GM12878 (cell line): Measurements from ENCODE around the gene PSIP1. TPM values are rescaled to one million over a fixed set of nuclear protein-coding genes. Genes with fewer than 3 reads are reported as not detected.

Experiments
- ATAC-seq: fragments of 200-7000 bp; cut with Tn5 transposase; 3 replicates; pipeline ENCODE4 v1.9.1; 2020; ENCODE audit warnings: mild to moderate bottlenecking, moderate library complexity
- BruUV-seq: library from RNA; stranded (reverse); fragments of 400-500 nt; replicated peaks from 2 replicates; lab custom pipeline; 2021; lab: Mats Ljungman, UMichigan
- CTCF ChIA-PET: fragments of 300-600 bp; sonication (Branson Sonifier 250); formaldehyde crosslinking; extraction: SDS; loops from one replicate; lab custom pipeline; 2021; ENCODE audit warnings: inconsistent platforms; lab: Yijun Ruan, JAX
- POLR2A ChIA-PET: fragments of 350-600 bp; formaldehyde crosslinking; extraction: SDS; loops from one replicate; lab custom pipeline; 2021; ENCODE audit warnings: inconsistent platforms; lab: Charles Lee
- RAD21 ChIA-PET: fragments of 300-600 bp; sonication (Branson Sonifier 250); formaldehyde crosslinking; loops from one replicate; lab custom pipeline; 2023; ENCODE audit warnings: antibody characterized with exemption; ENCODE audit not compliant: unreplicated experiment; lab: Charles Lee
- SMC1A ChIA-PET: fragments of 300-600 bp; sonication (Branson Sonifier 250); formaldehyde crosslinking; loops from one replicate; lab custom pipeline; 2023; ENCODE audit not compliant: unreplicated experiment, uncharacterized antibody; lab: Charles Lee
- DNase-seq: peaks from one replicate; pipeline ENCODE4 v3.0.0-alpha.2; 2011; ENCODE audit warnings: low read depth, low spot score
- FAIRE-seq: peaks from 3 replicates; lab custom pipeline; 2011; peaks lifted over from hg19 to GRCh38; lab: Jason Lieb, UNC
- H2AFZ ChIP-seq: 2 replicates; pipeline ENCODE4 v1.6.0; 2011; ENCODE audit warnings: low read depth, low read length, control low read depth; ENCODE audit not compliant: control insufficient read depth
- H3K27ac ChIP-seq: 2 replicates; pipeline ENCODE4 v1.5.1; 2011; ENCODE audit warnings: control low read depth; ENCODE audit not compliant: control insufficient read depth, insufficient read depth
- H3K27me3 ChIP-seq, 2 experiments: replicated peaks in 1 of 2; 2 replicates each; pipeline versions ENCODE4 v1.6.0 to v1.6.1; 2011; ENCODE audit warnings: low read length in 1 of 2; ENCODE audit not compliant: control insufficient read depth in 2 of 2, insufficient read depth in 2 of 2
- H3K36me3 ChIP-seq, 2 experiments: 2 replicates each; pipeline ENCODE4 v1.5.1; 2011; ENCODE audit warnings: low read length in 1 of 2; ENCODE audit not compliant: control insufficient read depth in 2 of 2, insufficient read depth in 2 of 2
- H3K4me1 ChIP-seq: 2 replicates; pipeline ENCODE4 v1.6.1; 2011; ENCODE audit warnings: mild to moderate bottlenecking, low read length, moderate library complexity, mixed read lengths; ENCODE audit not compliant: control insufficient read depth, insufficient read depth
- H3K4me2 ChIP-seq: 2 replicates; pipeline ENCODE4 v1.6.0; 2011; ENCODE audit warnings: control low read depth; ENCODE audit not compliant: control insufficient read depth, insufficient read depth
- H3K4me3 ChIP-seq: fragments of 200-600 bp; sonication (generic); 2 replicates; pipeline ENCODE4 v1.5.1; 2016
- H3K79me2 ChIP-seq: 2 replicates; pipeline ENCODE4 v1.6.0; 2011; ENCODE audit warnings: low read length; ENCODE audit not compliant: control insufficient read depth, insufficient read depth
- H3K9ac ChIP-seq: 2 replicates; pipeline ENCODE4 v1.8.0; 2011; ENCODE audit warnings: low read length, control low read depth, mixed read lengths; ENCODE audit not compliant: control insufficient read depth, insufficient read depth
- H3K9me3 ChIP-seq: replicated peaks from 3 replicates; pipeline ENCODE4 v1.5.1; 2011; ENCODE audit warnings: mild to moderate bottlenecking, low read length; ENCODE audit not compliant: control insufficient read depth, insufficient read depth
- H4K20me1 ChIP-seq: 2 replicates; pipeline ENCODE4 v1.6.0; 2011; ENCODE audit not compliant: control insufficient read depth, insufficient read depth
- CBFB ChIP-seq: IDR thresholded peaks from 2 replicates; pipeline ENCODE4 v1.6.1; 2016; ENCODE audit warnings: antibody characterized with exemption, low read depth
- EED ChIP-seq: sonication (generic); IDR thresholded peaks from 2 replicates; pipeline ENCODE4 v1.6.1; 2016; ENCODE audit warnings: antibody characterized with exemption, low read depth
- EZH2 ChIP-seq: IDR thresholded peaks from 2 replicates; pipeline ENCODE4 v1.6.1; 2012; ENCODE audit warnings: low read depth, mild to moderate bottlenecking, control low read depth, inconsistent platforms, low read length, borderline replicate concordance; ENCODE audit not compliant: control insufficient read depth
- IRF5 ChIP-seq: fragments of 450-650 bp; IDR thresholded peaks from 2 replicates; pipeline ENCODE4 v1.6.1; 2017; ENCODE audit warnings: borderline replicate concordance
- KLF5 ChIP-seq: fragments of 450-650 bp; IDR thresholded peaks from 2 replicates; pipeline ENCODE4 v1.6.1; 2014; ENCODE audit warnings: mild to moderate bottlenecking; ENCODE audit not compliant: partially characterized antibody
- MYB ChIP-seq: fragments of 150-350 bp; IDR thresholded peaks from 2 replicates; pipeline ENCODE4 v1.6.1; 2014; ENCODE audit warnings: mild to moderate bottlenecking, low read depth, low read length, borderline replicate concordance
- NRF1 ChIP-seq: conservative IDR thresholded peaks from 2 replicates; pipeline ENCODE4 v1.6.1; 2011; ENCODE audit warnings: mild to moderate bottlenecking, low read depth, low read length, improper control_type of control experiment
- SMAD1 ChIP-seq: fragments of 450-650 bp; IDR thresholded peaks from 2 replicates; pipeline ENCODE4 v1.6.1; 2018; ENCODE audit warnings: mild to moderate bottlenecking, low read depth; ENCODE audit not compliant: partially characterized antibody
- SUZ12 ChIP-seq: fragments of 200-600 bp; sonication (generic); IDR thresholded peaks from one replicate; pipeline ENCODE4 v1.6.1; 2018; ENCODE audit warnings: antibody characterized with exemption, mild to moderate bottlenecking; ENCODE audit not compliant: unreplicated experiment
- TCF3 ChIP-seq: IDR thresholded peaks from 2 replicates; pipeline ENCODE4 v1.6.1; 2012; ENCODE audit warnings: low read depth, mild to moderate bottlenecking, low read length, borderline replicate concordance; ENCODE audit not compliant: insufficient read depth
- ZBTB33 ChIP-seq: fragments of 450-650 bp; IDR thresholded peaks from 2 replicates; pipeline ENCODE4 v1.6.1; 2017; ENCODE audit warnings: mild to moderate bottlenecking
- ZZZ3 ChIP-seq: IDR thresholded peaks from 2 replicates; pipeline ENCODE4 v1.6.1; 2011; ENCODE audit warnings: low read depth; ENCODE audit not compliant: control insufficient read depth, insufficient read length
- WGBS: methylation state at CpG from one replicate; pipeline ENCODE4 v1.1.6; 2016; ENCODE audit warnings: low lambda C conversion rate; ENCODE audit not compliant: insufficient replicate concordance, insufficient coverage; ENCODE audit errors: missing lambda C conversion rate; 5-methylcytosine and 5-hydroxymethylcytosine counted together
- in situ Hi-C: fragments of 300-500 bp; cut with MboI; formaldehyde crosslinking; loops from 9 replicates; pipeline ENCODE4 v1.14.3; 2018; ENCODE audit warnings: mixed read lengths
- intact Hi-C: fragments of 100-400 bp; cut with micrococcal nuclease; formaldehyde crosslinking; loops from one replicate; pipeline ENCODE4 v1.14.2; 2022; ENCODE audit not compliant: unreplicated experiment
- polyA plus RNA-seq, 11 experiments: library from polyadenylated mRNA; depleted of rRNA in 4 of 11; unstranded in 6 of 11; stranded (reverse) in 5 of 11; fragments of >200 nt; fragmentation: Nextera tagmentation in 4 of 11; fragmentation: Illumina TruSeq in 1 of 11; extraction: Ambion mirVana in 4 of 11; extraction: Trizol in 1 of 11; gene quantifications; 1 replicate in 1 of 11; 2 replicates in 10 of 11; pipeline versions ENCODE4 v1.2.1 to v1.2.3, GENCODE V29; 2011 to 2016; ENCODE audit warnings: inconsistent platforms in 2 of 11, missing spikeins in 2 of 11, low read depth in 1 of 11
- total RNA-seq, 4 experiments: library from RNA; depleted of rRNA in 3 of 4; stranded (reverse); fragments of >200 nt in 3 of 4; fragmentation: Illumina TruSeq in 1 of 4; extraction: Trizol in 1 of 4; gene quantifications; 2 replicates each; pipeline versions ENCODE4 v1.2.1 to v1.2.3, GENCODE V29; 2013 to 2021
- TF ChIP-seq, protein P1 (sequence below), 3 experiments: IDR thresholded peaks in 2 of 3; conservative IDR thresholded peaks in 1 of 3; 2 replicates each; pipeline ENCODE4 v1.5.1; 2011; ENCODE audit warnings: low read depth in 3 of 3, low read length in 3 of 3, mild to moderate bottlenecking in 3 of 3, control low read depth in 2 of 3, moderate library complexity in 2 of 3, inconsistent platforms in 1 of 3, mixed read lengths in 1 of 3; ENCODE audit not compliant: control insufficient read depth in 2 of 3, insufficient read depth in 1 of 3; ENCODE audit errors: extremely low read depth in 1 of 3

Gene PSIP1
- total and polyA plus RNA-seq, 10 of the 15 experiments (the other 5 are each of a cell fraction or from before 2014, with no cell fraction given) = 75.5 to 299 (median 173) TPM

- TF ChIP-seq MYB = no peak
- no peak for TF ChIP-seq NRF1
Observed at GRCh38 chr9:15522130-15522755, 11.5 kb upstream of the PSIP1 start (continued).

DNA sequence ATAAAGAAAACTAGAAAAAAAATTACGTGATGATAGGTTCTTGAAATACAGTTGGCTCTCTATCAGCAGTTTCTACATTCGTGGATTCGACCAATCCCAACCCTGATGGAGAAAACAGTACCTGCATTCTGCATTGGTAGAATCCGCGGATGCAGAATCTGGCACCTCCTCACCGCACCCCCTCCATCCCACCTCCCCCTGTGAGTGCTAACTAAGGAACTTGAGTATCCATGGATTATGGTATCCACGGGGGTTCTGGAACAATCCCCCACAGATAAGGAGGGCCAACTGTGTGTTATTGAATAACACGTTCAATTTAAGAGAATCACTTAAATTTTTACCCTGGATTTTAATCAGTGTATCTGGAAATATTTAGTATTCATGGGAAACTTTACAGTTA is 10.5 kb upstream of the PSIP1 start:
- FAIRE-seq (no peak), ATAC-seq (no peak), DNase-seq (no peak)
- no peaks in the 10 kb centered on the region for H3K79me2 ChIP-seq
- H3K27ac ChIP-seq = no peak overlapping the region
- SMC1A ChIA-PET = interaction anchor here (1.6 to 7.5 kb wide), 2 partner anchors 9 to 15 kb away, joined by 3 to 57 read pairs; partner anchors contain the start of gene PSIP1
- no peaks in the 10 kb centered on the region; the same call in 2 of the 3 replicates for H3K9me3 ChIP-seq
- intact Hi-C loops (no loop called here), in situ Hi-C loops (no loop called here)
- 79% methylated on average over 8 of the region's 8 CpGs for WGBS
- no peak overlapping the region for H2AFZ ChIP-seq
- H4K20me1 ChIP-seq = no peaks in the 10 kb centered on the region
- H3K36me3 ChIP-seq = no peaks in the 10 kb centered on the region
- POLR2A ChIA-PET = interaction anchor here (1.2 kb wide), 1 partner anchor 8 kb away, joined by 3 read pairs; no protein-coding TSS in a partner anchor
- H3K4me2 ChIP-seq = no peak overlapping the region
- BruUV-seq = no TSS peak
- H3K4me1 ChIP-seq = no peaks in the 10 kb centered on the region
- H3K9ac ChIP-seq = no peak overlapping the region
- no peak overlapping the region for H3K4me3 ChIP-seq
- RAD21 ChIA-PET = no interaction called here
- CTCF ChIA-PET = interaction anchor here (1.2 to 2.7 kb wide), 2 partner anchors 9 to 25 kb away, joined by 3 to 15 read pairs; no protein-coding TSS in a partner anchor
- no peaks in the 10 kb centered on the region for H3K27me3 ChIP-seq
- no peak for TF ChIP-seq CBFB
- TF ChIP-seq, protein P1, sequence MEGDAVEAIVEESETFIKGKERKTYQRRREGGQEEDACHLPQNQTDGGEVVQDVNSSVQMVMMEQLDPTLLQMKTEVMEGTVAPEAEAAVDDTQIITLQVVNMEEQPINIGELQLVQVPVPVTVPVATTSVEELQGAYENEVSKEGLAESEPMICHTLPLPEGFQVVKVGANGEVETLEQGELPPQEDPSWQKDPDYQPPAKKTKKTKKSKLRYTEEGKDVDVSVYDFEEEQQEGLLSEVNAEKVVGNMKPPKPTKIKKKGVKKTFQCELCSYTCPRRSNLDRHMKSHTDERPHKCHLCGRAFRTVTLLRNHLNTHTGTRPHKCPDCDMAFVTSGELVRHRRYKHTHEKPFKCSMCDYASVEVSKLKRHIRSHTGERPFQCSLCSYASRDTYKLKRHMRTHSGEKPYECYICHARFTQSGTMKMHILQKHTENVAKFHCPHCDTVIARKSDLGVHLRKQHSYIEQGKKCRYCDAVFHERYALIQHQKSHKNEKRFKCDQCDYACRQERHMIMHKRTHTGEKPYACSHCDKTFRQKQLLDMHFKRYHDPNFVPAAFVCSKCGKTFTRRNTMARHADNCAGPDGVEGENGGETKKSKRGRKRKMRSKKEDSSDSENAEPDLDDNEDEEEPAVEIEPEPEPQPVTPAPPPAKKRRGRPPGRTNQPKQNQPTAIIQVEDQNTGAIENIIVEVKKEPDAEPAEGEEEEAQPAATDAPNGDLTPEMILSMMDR (IDR thresholded peaks at IDR 0.05 in 2 of 3, conservative IDR thresholded peaks at IDR 0.05 in 1 of 3; ENCODE audit: control insufficient read depth in 2 of 3, extremely low read depth in 1 of 3, insufficient read depth in 1 of 3, low read depth in 3 of 3, low read length in 3 of 3) = no peak
- TF ChIP-seq KLF5 = no peak
- no peak for TF ChIP-seq SUZ12
- no peak for TF ChIP-seq TCF3
- no peak for TF ChIP-seq EZH2
- no peak for TF ChIP-seq SMAD1
- no peak for TF ChIP-seq ZBTB33
- no peak for TF ChIP-seq IRF5
- no peak for TF ChIP-seq ZZZ3
- no peak for TF ChIP-seq EED
